ENCODE results near the gene CETN1.

The CETN1 gene

DNA sequence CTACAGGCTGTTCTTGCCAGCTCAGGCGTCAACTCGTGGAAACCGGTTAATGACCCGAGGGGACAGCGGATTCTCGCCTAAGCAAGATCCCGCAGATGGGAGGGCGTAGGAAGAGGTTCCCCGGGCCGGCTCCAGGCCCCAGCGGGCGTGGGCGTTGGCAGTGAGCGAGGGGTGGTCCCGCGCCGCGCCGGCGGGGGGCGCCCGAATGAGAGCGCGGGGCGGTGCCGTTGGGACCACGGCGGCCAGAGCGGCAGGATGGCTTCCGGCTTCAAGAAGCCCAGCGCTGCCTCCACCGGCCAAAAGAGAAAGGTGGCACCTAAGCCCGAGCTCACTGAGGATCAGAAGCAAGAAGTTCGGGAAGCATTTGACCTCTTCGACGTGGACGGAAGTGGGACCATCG lies at the start of gene CETN1:
TSS of gene CETN1 (plus strand) at position 227 of the 400 bp plus-strand sequence. CDS start at position 256, 29 bp downstream.
- DNase-seq (ENCODE audit: low spot score) = no peak

DNA sequence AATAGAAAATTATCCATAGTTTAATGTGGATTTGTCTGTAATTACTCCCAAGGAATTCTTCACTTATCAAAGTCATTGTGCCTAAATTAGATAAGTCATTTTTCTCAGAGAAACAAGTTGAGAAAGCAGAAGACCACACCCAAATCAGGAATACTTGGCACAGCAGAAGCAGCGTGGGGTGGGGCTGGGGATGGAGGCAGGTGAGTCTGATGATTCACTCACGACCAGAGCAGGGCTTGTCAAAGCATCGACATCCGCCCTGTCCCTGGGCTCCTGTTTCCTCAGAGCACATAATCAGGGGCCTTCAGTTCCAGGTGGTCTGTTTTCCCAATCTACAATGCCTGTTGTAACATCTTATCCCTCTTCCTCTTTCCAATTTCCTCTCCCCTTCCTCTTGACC lies 48.2 kb upstream of the CETN1 start:
- no peak for DNase-seq (ENCODE audit: low spot score)

- DNase-seq (ENCODE audit: low spot score) = no peak
These were observed 47.5 kb upstream of the CETN1 start for GRCh38 chr18:532632-533031.

GRCh38 chr18:533995-534601 lies 46.1 kb upstream of the CETN1 start:
- no peak for DNase-seq (ENCODE audit: low spot score)

GRCh38 chr18:543447-544078 lies 36.6 kb upstream of the CETN1 start:
- DNase-seq (ENCODE audit: low spot score) = no peak

DNA sequence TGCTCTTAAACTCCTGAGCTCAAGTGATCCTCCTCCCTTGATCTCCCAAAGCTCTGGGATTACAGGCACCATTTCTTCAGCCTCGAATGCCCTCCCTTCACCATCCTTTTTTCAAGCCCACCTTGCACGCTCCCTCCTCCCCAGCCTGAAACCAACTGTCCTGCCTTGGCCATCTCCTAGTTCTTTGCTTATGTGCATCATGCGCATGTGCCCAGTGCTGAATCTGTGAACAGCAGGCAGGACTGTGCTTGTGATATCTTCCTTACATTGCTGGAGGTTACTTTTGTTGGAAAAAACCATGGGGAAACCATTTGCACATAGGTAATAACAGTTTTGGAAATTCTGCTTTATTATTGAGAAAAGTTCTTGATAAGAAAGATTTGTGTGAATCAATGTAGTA lies 30.2 kb upstream of the CETN1 start:
- DNase-seq (ENCODE audit: low spot score) = no peak

DNA sequence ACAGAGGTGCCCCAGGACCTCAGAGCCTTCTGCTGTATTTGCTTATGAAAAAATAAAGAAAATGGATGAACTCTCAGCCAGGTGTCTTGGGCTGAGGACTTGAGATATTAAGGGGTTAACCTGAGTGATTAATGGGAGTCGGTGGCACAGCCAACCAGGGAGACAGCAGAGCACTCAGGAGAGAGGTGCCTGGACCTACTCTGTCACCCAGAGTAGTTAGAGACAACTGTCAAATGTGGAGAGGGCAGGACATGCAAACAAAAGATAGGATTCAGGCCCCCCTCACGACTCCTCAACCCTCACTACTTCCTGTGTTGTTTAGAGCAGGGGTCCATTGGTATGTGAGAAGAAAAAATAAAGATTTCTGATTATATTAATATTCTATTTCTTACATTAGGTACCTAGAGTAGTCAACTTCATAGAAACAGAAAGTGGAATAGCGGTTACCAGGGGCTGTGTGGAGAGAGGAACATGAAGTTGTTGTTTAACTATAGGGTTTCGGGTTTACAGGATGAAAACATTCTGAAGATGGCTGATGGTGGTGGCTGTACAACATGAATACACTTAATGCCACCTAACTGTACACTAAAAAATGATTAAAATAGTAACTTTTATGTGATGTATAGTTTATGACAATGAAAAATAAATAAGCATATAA lies 28.6 kb upstream of the CETN1 start:
- DNase-seq (ENCODE audit: low spot score) = no peak

DNA sequence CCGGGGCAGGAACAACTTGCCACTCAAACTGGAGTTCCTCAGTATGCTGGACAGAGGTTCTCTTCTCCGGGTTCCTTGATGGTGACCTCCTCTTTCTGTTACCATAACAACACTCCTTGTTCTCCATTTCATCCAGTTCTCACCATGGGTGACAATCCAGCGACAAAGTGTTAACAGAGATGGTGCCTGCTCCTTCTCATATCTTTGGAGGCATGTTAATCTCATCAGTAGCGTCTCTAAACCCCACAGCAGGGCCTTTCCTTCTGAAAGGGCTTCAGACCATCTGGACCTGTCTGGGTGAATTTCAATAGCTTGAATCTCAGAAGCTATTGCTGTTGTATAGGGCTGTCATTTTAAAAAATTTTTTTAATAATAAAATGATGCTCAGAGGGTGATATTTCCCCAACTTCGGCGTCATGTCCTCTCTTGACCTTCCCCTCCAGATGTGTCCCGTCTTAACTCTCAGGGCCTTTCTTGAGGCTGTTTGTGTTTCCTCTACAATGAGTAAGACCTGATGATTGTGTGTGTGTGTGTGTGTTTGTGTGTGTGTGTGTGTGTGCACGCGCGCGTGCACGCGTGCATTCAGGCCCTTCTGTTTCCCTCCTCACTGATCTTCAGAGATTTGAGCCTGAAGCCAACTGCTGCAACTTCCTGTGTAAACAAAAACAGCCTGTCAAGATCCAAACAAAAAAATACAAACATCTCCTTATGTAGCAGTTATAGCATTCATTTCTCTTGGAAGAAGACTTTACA lies 24.3 kb upstream of the CETN1 start:
- DNase-seq (ENCODE audit: low spot score) = no peak

GRCh38 chr18:564708-565561 lies 15.2 kb upstream of the CETN1 start:
- no peak for DNase-seq (ENCODE audit: low spot score)

DNA sequence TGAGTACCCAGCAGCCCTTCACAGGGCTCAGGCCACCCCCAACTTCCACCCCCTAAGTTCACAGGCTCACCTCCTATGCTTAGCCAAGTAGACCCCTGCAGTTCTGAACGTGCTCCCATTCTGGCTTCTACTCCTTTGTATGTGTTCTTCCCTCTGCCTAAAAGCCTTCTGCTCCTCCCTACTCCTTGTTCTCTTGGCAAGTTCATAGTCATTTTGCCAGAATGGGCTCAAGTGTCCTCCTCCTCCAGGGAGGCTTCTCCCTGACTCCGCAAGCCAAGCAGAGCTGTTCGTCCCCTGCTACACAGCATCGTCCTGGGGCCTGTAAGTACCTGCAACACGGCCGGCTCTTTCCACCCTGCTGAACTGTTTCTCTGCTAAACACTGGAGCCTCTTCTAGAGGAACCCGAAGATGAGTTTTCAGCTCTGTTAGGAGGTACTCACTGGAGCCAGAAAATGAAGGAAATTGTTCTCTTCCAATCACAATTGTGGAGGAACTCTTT lies 14.6 kb upstream of the CETN1 start:
- DNase-seq (ENCODE audit: low spot score) = no peak

- no peak for DNase-seq (ENCODE audit: low spot score)
These were observed 13.1 kb upstream of the CETN1 start for GRCh38 chr18:567122-567521.

GRCh38 chr18:568731-569130 lies 11.4 kb upstream of the CETN1 start:
- DNase-seq (ENCODE audit: low spot score) = no peak

DNA sequence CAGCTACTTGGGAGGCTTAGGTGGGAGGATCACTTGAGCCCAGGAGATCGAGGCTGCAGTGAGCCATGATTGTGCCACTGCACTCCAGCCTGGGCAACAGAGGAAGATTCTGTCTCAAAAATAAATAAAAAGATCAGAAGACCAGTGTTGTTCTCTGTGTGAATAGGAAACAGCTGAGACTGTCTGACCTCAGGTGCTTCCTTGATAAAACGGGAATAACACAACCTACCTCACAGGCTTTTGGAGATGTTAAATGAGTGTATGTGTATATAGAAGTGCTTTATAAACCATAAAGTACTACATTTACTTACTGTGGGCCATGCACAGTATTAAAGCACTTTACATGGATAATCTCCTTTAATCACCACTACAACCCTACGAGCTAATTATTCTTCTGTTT lies 9.9 kb upstream of the CETN1 start:
- no peak for DNase-seq (ENCODE audit: low spot score)

GRCh38 chr18:570697-571096 lies 9.5 kb upstream of the CETN1 start:
- no peak for DNase-seq (ENCODE audit: low spot score)

- DNase-seq (ENCODE audit: low spot score) = no peak
These were observed 7.9 kb upstream of the CETN1 start for GRCh38 chr18:572091-572830.

- DNase-seq (ENCODE audit: low spot score) = no peak
These were observed 7.3 kb upstream of the CETN1 start for GRCh38 chr18:572831-573289.

GRCh38 chr18:573385-573784 lies 6.8 kb upstream of the CETN1 start:
- DNase-seq (ENCODE audit: low spot score) = no peak

GRCh38 chr18:574149-574860 lies 5.9 kb upstream of the CETN1 start:
- no peak for DNase-seq (ENCODE audit: low spot score)

DNA sequence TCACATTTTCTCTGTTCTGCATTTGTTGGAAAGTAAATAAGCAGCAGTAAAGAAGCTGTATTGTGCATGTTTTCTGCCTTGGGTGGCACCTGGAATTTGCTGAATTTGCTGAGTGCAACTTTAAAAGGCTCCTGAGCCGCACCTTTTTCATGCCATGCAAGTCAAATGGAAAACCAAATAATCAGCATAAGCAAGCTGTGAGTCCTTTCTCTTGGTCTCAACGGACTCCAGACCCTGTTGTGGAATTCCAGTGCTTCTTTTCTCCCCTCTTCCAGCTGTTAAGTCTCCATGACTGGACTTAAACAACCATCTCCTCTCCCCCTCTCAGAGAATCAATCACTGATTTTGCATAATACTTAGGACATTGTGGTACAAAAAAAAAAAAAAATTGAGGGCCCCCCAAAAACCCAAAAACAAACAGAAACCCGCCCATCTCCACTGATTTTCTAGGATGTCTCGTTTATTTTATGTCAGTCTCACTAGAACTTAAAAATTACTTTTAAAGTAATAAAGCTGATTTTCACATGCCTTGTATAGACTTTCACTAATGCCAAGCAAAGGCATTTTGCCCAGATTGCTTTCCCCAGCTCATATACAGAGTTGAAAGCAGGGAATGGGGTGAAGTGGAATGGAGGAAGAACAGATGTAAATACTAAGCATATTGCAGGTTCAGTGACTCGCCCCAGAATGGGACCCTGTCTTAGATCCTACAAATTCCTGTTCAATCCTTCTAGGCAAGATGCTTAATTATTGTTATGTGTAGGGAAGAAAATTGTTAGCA lies 5.1 kb upstream of the CETN1 start:
- DNase-seq (ENCODE audit: low spot score) = no peak
